SK-N-SH treated with all-trans-retinoic acid at 6 μM for 48 hours (cell line): ENCODE results near the gene CSNK2A1.

ENCODE experiments used
- ATAC-seq: fragments of 200-7000 bp; cut with Tn5 transposase; 3 replicates; pipeline ENCODE4 v1.9.1; 2020; ENCODE audit warnings: mild to moderate bottlenecking, moderate library complexity
- BACH2 ChIP-seq: fragments of 250-450 bp; sonication (Bioruptor Pico); IDR thresholded peaks from 2 replicates; pipeline ENCODE4 v1.9.0; 2021; ENCODE audit warnings: mild to moderate bottlenecking, borderline replicate concordance
- CSDC2 ChIP-seq: fragments of 250-450 bp; sonication (Bioruptor Pico); IDR thresholded peaks from 2 replicates; pipeline ENCODE4 v1.5.0; 2020; ENCODE audit warnings: mild to moderate bottlenecking, moderate library complexity
- CSRNP3 ChIP-seq: fragments of 250-450 bp; sonication (Bioruptor Pico); IDR thresholded peaks from 2 replicates; pipeline ENCODE4 v1.5.1; 2021; ENCODE audit warnings: mild to moderate bottlenecking, moderate library complexity
- ESRRG ChIP-seq: fragments of 250-450 bp; sonication (Bioruptor Pico); IDR thresholded peaks from 2 replicates; pipeline ENCODE4 v1.6.1; 2021; ENCODE audit warnings: mild to moderate bottlenecking
- GLIS3 ChIP-seq: fragments of 250-450 bp; sonication (Bioruptor Pico); IDR thresholded peaks from 2 replicates; pipeline ENCODE4 v1.5.0; 2020; ENCODE audit warnings: mild to moderate bottlenecking, moderate library complexity
- ISL1 ChIP-seq: fragments of 250-450 bp; sonication (Bioruptor Pico); IDR thresholded peaks from 2 replicates; pipeline ENCODE4 v2.1.2; 2022; ENCODE audit warnings: mild to moderate bottlenecking, moderate library complexity
- OSR1 ChIP-seq: fragments of 250-450 bp; sonication (Bioruptor Pico); IDR thresholded peaks from 2 replicates; pipeline ENCODE4 v1.8.0; 2022; ENCODE audit warnings: moderate library complexity, mild to moderate bottlenecking, inconsistent platforms
- PATZ1 ChIP-seq: fragments of 250-450 bp; sonication (Bioruptor Pico); IDR thresholded peaks from 2 replicates; pipeline ENCODE4 v1.8.0; 2020; ENCODE audit warnings: mild to moderate bottlenecking, moderate library complexity, borderline replicate concordance
- PPARA ChIP-seq: fragments of 250-450 bp; sonication (Bioruptor Pico); IDR thresholded peaks from 2 replicates; pipeline ENCODE4 v1.5.0; 2020; ENCODE audit warnings: mild to moderate bottlenecking, borderline replicate concordance
- RARB ChIP-seq: fragments of 250-450 bp; sonication (Bioruptor Pico); IDR thresholded peaks from 2 replicates; pipeline ENCODE4 v1.8.0; 2021; ENCODE audit warnings: mild to moderate bottlenecking, moderate library complexity
- SNAI2 ChIP-seq: fragments of 250-450 bp; sonication (Bioruptor Pico); IDR thresholded peaks from 2 replicates; pipeline ENCODE4 v1.5.0; 2020; ENCODE audit warnings: mild to moderate bottlenecking, moderate library complexity
- TCF4 ChIP-seq: fragments of 250-450 bp; sonication (Bioruptor Pico); IDR thresholded peaks from 2 replicates; pipeline ENCODE4 v1.8.0; 2021; ENCODE audit warnings: mild to moderate bottlenecking, moderate library complexity, borderline replicate concordance
- TOX ChIP-seq: fragments of 250-450 bp; sonication (Bioruptor Pico); IDR thresholded peaks from 2 replicates; pipeline ENCODE4 v1.8.0; 2021; ENCODE audit warnings: mild to moderate bottlenecking, moderate library complexity, borderline replicate concordance
- TSHZ2 ChIP-seq: fragments of 250-450 bp; sonication (Bioruptor Pico); IDR thresholded peaks from 2 replicates; pipeline ENCODE4 v1.5.0; 2020; ENCODE audit warnings: mild to moderate bottlenecking, moderate library complexity
- ZC3H10 ChIP-seq: fragments of 250-450 bp; sonication (Bioruptor Pico); IDR thresholded peaks from 2 replicates; pipeline ENCODE4 v1.5.1; 2021; ENCODE audit warnings: mild to moderate bottlenecking, moderate library complexity
- ZFP3 ChIP-seq: fragments of 250-450 bp; sonication (Bioruptor Pico); IDR thresholded peaks from 2 replicates; pipeline ENCODE4 v1.5.0; 2020; ENCODE audit warnings: mild to moderate bottlenecking, moderate library complexity
- ZFP30 ChIP-seq: fragments of 450-650 bp; formaldehyde crosslinking; IDR thresholded peaks from 2 replicates; pipeline ENCODE4 v1.5.0; 2022; ENCODE audit warnings: mild to moderate bottlenecking, moderate library complexity
- ZNF565 ChIP-seq: fragments of 450-650 bp; formaldehyde crosslinking; conservative IDR thresholded peaks from 2 replicates; pipeline ENCODE4 v1.5.0; 2020; ENCODE audit warnings: low read depth, mild to moderate bottlenecking, moderate library complexity
- ZNF70 ChIP-seq: fragments of 450-650 bp; formaldehyde crosslinking; IDR thresholded peaks from 2 replicates; pipeline ENCODE4 v1.5.0; 2020; ENCODE audit warnings: mild to moderate bottlenecking, moderate library complexity
- ZNF8 ChIP-seq: fragments of 450-650 bp; formaldehyde crosslinking; IDR thresholded peaks from 2 replicates; pipeline ENCODE4 v1.5.0; 2020; ENCODE audit warnings: mild to moderate bottlenecking, moderate library complexity
- TF ChIP-seq, protein P1 (sequence below): fragments of 250-450 bp; sonication (Bioruptor Pico); IDR thresholded peaks from 2 replicates; pipeline ENCODE4 v1.8.0; 2021; ENCODE audit warnings: low read depth, mild to moderate bottlenecking, moderate library complexity, borderline replicate concordance
- TF ChIP-seq, protein P2 (sequence below): fragments of 250-450 bp; sonication (Bioruptor Pico); IDR thresholded peaks from 2 replicates; pipeline ENCODE4 v1.5.1; 2020; ENCODE audit warnings: low read depth, mild to moderate bottlenecking, moderate library complexity

The CSNK2A1 gene

DNA sequence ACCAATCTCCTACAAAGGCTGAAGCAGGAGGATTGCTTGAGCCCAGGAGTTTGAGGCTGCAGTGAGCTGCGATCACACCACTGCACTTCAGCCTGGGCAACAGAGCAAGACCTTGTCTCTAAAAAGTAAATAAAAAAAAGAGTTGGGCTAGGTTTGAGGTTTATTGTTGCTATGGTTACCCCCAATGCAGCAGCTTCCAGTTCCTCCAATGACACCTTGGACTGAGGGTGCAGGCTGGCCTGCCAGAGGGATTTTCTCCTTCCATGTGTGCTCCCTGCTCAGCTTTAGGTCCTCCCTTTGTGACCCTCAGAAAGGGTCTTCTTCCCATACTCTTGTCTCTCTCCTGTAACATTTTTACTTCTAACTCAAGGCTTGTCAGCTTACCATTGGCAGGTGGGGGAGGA lies 70.7 kb downstream of the CSNK2A1 start:
- TF ChIP-seq OSR1 (CRISPR knock-in tag) (no peak), PPARA (CRISPR knock-in tag) (no peak), ZFP3 (CRISPR knock-in tag) (no peak), PATZ1 (CRISPR knock-in tag) (no peak), ESRRG (CRISPR knock-in tag) (no peak), CSRNP3 (no peak), TOX (CRISPR knock-in tag) (no peak), ZNF8 (CRISPR knock-in tag) (no peak), ZNF565 (CRISPR knock-in tag) (no peak), ZC3H10 (no peak), GLIS3 (CRISPR knock-in tag) (no peak), TSHZ2 (CRISPR knock-in tag) (no peak), RARB (CRISPR knock-in tag) (no peak), ZNF70 (CRISPR knock-in tag) (no peak), ZFP30 (CRISPR knock-in tag) (no peak)
- TF ChIP-seq, protein P1, sequence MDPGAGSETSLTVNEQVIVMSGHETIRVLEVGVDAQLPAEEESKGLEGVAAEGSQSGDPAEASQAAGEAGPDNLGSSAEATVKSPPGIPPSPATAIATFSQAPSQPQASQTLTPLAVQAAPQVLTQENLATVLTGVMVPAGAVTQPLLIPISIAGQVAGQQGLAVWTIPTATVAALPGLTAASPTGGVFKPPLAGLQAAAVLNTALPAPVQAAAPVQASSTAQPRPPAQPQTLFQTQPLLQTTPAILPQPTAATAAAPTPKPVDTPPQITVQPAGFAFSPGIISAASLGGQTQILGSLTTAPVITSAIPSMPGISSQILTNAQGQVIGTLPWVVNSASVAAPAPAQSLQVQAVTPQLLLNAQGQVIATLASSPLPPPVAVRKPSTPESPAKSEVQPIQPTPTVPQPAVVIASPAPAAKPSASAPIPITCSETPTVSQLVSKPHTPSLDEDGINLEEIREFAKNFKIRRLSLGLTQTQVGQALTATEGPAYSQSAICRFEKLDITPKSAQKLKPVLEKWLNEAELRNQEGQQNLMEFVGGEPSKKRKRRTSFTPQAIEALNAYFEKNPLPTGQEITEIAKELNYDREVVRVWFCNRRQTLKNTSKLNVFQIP (CRISPR knock-in tag) = no peak
- TF ChIP-seq, all 23 proteins: peak for 0
- no peak for ATAC-seq

GRCh38 chr20:472137-472846 lies 71.3 kb downstream of the CSNK2A1 start:
- TF ChIP-seq, protein P1 (CRISPR knock-in tag) = no peak
- no peak for TF ChIP-seq ZFP30 (CRISPR knock-in tag)
- no peak for TF ChIP-seq ISL1
- TF ChIP-seq PATZ1 (CRISPR knock-in tag) = no peak
- TF ChIP-seq, protein P2, sequence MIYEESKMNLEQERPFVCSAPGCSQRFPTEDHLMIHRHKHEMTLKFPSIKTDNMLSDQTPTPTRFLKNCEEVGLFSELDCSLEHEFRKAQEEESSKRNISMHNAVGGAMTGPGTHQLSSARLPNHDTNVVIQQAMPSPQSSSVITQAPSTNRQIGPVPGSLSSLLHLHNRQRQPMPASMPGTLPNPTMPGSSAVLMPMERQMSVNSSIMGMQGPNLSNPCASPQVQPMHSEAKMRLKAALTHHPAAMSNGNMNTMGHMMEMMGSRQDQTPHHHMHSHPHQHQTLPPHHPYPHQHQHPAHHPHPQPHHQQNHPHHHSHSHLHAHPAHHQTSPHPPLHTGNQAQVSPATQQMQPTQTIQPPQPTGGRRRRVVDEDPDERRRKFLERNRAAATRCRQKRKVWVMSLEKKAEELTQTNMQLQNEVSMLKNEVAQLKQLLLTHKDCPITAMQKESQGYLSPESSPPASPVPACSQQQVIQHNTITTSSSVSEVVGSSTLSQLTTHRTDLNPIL (CRISPR knock-in tag) = no peak
- TF ChIP-seq CSDC2 (CRISPR knock-in tag) = no peak
- TF ChIP-seq ZNF8 (CRISPR knock-in tag) = no peak
- TF ChIP-seq RARB (CRISPR knock-in tag) = no peak
- TF ChIP-seq TSHZ2 (CRISPR knock-in tag) = no peak
- no peak for TF ChIP-seq SNAI2 (CRISPR knock-in tag)
- TF ChIP-seq ZNF70 (CRISPR knock-in tag) = no peak
- TF ChIP-seq GLIS3 (CRISPR knock-in tag) = no peak
- TF ChIP-seq BACH2 (CRISPR knock-in tag) = no peak
- TF ChIP-seq ZFP3 (CRISPR knock-in tag) = no peak
- no peak for TF ChIP-seq OSR1 (CRISPR knock-in tag)
- TF ChIP-seq ZNF565 (CRISPR knock-in tag) = no peak
- TF ChIP-seq ESRRG (CRISPR knock-in tag) = no peak
- no peak for TF ChIP-seq PPARA (CRISPR knock-in tag)
- no peak for TF ChIP-seq TCF4
- ATAC-seq = no peak
